Stimulated activated naive CD8-positive, alpha-beta T cell treated with anti-CD3 and anti-CD28 coated beads, Interleukin-15, Interleukin-2, amounts not matched to agents 100 ng/mL and 50 ng/mL, for 24 hours (primary cell): ENCODE measurements around the gene EVI5.
"Not testable (repeated sequence)": the region's sequence is repeated elsewhere in the genome, so short reads cannot be mapped to it uniquely, and the experiment has no call there.

ENCODE experiments used
- H3K27ac Mint-ChIP-seq: one replicate; pipeline ENCODE4 v1.8.0; 2021; ENCODE audit warnings: mild to moderate bottlenecking, mixed read lengths
- H3K27me3 Mint-ChIP-seq: one replicate; pipeline ENCODE4 v1.8.0; 2021; ENCODE audit warnings: mixed read lengths
- H3K36me3 Mint-ChIP-seq: one replicate; pipeline ENCODE4 v1.8.0; 2021; ENCODE audit warnings: low read depth, mixed read lengths
- H3K4me1 Mint-ChIP-seq: one replicate; pipeline ENCODE4 v1.8.0; 2021; ENCODE audit warnings: low read depth, mixed read lengths
- H3K4me3 Mint-ChIP-seq: one replicate; pipeline ENCODE4 v1.8.0; 2021; ENCODE audit warnings: mild to moderate bottlenecking, mixed read lengths
- H3K9me3 Mint-ChIP-seq: one replicate; pipeline ENCODE4 v1.8.0; 2021; ENCODE audit warnings: mixed read lengths

The EVI5 gene

DNA sequence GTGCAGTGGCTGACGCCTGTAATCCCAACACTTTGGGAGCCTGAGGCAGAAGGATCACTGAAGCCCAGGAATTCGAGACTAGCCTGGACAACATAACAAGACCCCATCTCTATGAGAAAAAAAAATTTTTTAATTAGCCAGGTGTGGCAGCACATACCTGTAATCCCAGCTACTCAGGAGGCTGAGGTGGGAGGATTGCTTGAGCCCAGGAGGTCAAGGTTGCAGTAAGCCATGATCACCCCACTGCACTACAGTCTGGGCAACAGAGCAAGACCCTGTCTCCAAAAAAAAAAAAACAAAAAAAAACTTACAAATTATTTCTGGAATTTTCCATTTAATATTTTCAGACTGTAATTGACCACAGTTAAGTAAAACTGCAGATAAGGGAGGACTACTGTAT is 11.2 kb downstream of the EVI5 start:
- H3K36me3 Mint-ChIP-seq, H3K9me3 Mint-ChIP-seq, H3K4me3 Mint-ChIP-seq, H3K4me1 Mint-ChIP-seq, H3K27ac Mint-ChIP-seq: not testable (repeated sequence)
- peaks cover 37% of the 10 kb centered on the region for H3K27me3 Mint-ChIP-seq

DNA sequence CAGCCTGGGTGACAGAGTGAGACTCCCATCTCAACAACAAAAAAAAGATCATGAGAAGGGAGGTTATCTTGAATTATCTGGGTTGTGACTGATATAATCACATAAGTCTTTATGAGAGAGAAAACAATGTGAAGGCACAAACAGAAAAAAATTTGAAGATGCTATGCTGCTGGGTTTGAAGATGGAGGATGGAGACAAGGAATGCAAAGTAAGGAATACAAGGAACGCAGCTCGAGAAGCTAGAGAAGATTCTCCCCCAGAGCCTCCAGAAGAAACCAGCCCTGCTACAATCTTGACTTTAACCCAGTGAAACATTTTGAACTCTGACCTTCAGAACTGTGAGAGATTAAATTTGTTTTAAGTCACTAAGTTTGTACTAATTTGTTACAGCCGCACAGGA is 15.1 kb downstream of the EVI5 start:
- peaks cover 4% of the 10 kb centered on the region for H3K36me3 Mint-ChIP-seq
- no peaks in the 10 kb centered on the region for H3K4me1 Mint-ChIP-seq
- H3K9me3 Mint-ChIP-seq: peaks cover 4% of the 10 kb centered on the region
- H3K27me3 Mint-ChIP-seq: peaks cover 21% of the 10 kb centered on the region
- no peak overlapping the region for H3K27ac Mint-ChIP-seq
- no peak overlapping the region for H3K4me3 Mint-ChIP-seq

DNA sequence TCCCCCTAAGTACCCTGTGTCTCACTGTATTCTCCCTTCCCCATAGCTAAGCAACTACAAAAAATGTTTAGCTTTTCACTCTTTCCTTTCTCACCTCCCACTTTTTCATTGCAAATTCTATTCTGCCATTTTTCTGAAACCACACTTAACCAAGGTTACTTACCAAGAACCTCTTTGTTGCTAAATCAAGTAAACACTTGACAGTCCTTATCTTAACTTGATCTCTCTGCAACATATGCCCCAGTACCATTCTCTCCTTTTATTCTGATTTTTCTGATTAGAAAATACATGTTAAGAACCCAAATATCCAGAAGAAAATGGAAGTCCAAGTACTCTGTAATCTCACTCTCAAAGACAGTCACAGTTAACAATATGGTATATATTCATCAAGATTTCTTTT is 16.0 kb downstream of the EVI5 start:
- Mint-ChIP-seq H3K9me3 (peaks cover 4% of the 10 kb centered on the region), H3K27ac (no peak overlapping the region), H3K4me3 (no peak overlapping the region), H3K36me3 (peaks cover 4% of the 10 kb centered on the region), H3K4me1 (no peaks in the 10 kb centered on the region), H3K27me3 (peaks cover 17% of the 10 kb centered on the region)

DNA sequence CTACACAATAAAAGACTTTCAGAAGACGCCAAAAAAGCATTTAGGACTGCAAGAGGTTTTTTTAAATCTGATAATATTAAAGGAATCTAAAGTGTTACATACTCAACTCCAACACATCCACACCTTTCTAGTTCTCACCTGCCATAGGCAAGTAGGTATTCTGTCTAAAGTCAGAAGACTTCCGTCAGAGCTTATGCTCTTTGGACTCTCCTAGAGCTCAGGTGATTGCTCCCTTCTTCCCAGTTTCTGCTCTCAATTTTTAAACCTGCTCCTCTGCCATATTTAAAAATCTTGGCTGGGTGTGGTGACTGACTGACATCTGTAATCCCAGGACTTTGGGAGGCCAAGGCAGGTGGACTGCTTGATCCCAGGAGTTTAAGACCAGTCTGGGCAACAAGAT is 16.6 kb downstream of the EVI5 start:
- no peaks in the 10 kb centered on the region for H3K4me1 Mint-ChIP-seq
- no peak overlapping the region for H3K4me3 Mint-ChIP-seq
- H3K27me3 Mint-ChIP-seq: peaks cover 17% of the 10 kb centered on the region
- H3K27ac Mint-ChIP-seq: no peak overlapping the region
- H3K36me3 Mint-ChIP-seq: peaks cover 4% of the 10 kb centered on the region
- peaks cover 4% of the 10 kb centered on the region for H3K9me3 Mint-ChIP-seq

DNA sequence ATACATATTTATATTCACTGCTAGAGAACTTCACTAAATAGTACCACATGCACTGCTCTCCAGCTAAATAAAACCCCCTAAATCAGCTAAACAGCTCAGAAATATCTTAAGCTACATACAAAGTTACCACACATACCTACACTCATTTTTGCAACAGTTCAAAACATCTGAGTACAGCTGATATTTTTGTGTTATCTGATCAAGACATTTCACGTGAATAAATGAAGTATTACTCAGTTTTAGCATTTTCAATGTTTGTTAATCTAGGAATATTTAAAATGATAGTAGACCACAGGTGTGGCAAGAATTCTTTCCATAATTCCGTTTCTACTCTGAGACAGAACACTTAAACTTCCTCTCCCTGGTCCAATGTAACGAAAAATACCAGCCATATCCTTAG is 20.8 kb downstream of the EVI5 start:
- no peak overlapping the region for H3K4me3 Mint-ChIP-seq
- no peak overlapping the region for H3K27ac Mint-ChIP-seq
- H3K4me1 Mint-ChIP-seq: no peaks in the 10 kb centered on the region
- peaks cover 4% of the 10 kb centered on the region for H3K9me3 Mint-ChIP-seq
- H3K36me3 Mint-ChIP-seq: peaks cover 4% of the 10 kb centered on the region
- H3K27me3 Mint-ChIP-seq: peaks cover 12% of the 10 kb centered on the region

DNA sequence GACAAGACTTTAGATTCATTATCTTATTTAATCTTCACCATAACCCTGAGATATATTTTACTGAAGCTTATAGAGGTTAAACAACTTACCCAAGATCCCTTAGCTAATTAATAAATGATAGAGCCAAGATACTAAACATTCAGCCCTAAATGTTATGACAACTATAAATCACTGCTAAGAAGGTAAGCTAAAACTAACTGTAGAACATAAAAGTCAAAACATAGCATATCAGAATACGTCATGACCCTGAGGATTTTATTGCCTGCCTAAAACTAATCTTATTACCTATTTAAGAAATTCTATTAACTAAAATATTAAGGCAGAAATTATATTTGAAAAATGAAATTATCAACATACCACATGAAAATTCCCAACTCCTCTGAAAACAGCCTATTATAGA is 22.6 kb downstream of the EVI5 start:
- Mint-ChIP-seq H3K4me3 (no peak overlapping the region), H3K27ac (no peak overlapping the region), H3K9me3 (no peaks in the 10 kb centered on the region), H3K4me1 (no peaks in the 10 kb centered on the region), H3K27me3 (peaks cover 12% of the 10 kb centered on the region), H3K36me3 (no peaks in the 10 kb centered on the region)

DNA sequence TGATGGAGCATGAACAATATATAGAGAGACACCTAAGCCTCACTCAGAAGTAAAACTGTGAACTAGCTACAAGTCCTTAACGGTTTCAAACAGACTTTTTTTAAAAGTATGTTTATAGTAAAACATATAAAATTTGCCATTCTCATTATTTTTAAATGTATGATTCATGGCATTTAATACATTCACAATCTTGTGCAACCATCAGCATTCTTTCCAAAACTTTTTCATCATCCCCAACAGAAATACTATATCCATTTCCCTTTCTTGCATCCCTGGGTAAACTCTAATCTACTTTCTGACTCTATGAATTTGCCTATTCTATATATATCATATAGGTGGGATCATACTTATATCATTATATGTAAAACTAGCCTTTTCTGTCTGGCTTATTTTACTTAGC is 25.5 kb downstream of the EVI5 start:
- no peaks in the 10 kb centered on the region for H3K9me3 Mint-ChIP-seq
- H3K36me3 Mint-ChIP-seq: no peaks in the 10 kb centered on the region
- H3K4me1 Mint-ChIP-seq: no peaks in the 10 kb centered on the region
- no peak overlapping the region for H3K4me3 Mint-ChIP-seq
- peaks cover 12% of the 10 kb centered on the region for H3K27me3 Mint-ChIP-seq
- H3K27ac Mint-ChIP-seq: no peak overlapping the region

DNA sequence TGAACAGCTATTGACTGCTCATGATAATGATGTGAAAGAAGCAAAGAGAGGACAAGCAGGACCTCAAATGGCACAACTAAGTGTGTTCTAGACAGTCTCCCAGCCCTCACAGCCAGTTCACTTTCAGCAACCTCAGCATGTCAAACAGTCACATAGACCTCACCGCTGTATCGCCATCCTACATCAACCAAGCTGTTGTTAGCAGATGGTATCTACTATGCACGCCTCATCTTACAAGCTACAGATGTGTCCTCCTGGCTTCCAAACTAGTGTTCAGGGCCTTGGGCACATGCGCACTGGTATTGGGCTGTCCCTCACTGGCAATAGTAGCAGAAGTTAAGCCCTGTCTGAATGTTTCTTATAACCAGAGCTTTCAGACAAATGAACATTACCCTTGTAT is 28.4 kb downstream of the EVI5 start:
- H3K4me1 Mint-ChIP-seq: no peaks in the 10 kb centered on the region
- H3K36me3 Mint-ChIP-seq: no peaks in the 10 kb centered on the region
- no peak overlapping the region for H3K27ac Mint-ChIP-seq
- H3K9me3 Mint-ChIP-seq: no peaks in the 10 kb centered on the region
- peaks cover 10% of the 10 kb centered on the region for H3K27me3 Mint-ChIP-seq
- H3K4me3 Mint-ChIP-seq: no peak overlapping the region

DNA sequence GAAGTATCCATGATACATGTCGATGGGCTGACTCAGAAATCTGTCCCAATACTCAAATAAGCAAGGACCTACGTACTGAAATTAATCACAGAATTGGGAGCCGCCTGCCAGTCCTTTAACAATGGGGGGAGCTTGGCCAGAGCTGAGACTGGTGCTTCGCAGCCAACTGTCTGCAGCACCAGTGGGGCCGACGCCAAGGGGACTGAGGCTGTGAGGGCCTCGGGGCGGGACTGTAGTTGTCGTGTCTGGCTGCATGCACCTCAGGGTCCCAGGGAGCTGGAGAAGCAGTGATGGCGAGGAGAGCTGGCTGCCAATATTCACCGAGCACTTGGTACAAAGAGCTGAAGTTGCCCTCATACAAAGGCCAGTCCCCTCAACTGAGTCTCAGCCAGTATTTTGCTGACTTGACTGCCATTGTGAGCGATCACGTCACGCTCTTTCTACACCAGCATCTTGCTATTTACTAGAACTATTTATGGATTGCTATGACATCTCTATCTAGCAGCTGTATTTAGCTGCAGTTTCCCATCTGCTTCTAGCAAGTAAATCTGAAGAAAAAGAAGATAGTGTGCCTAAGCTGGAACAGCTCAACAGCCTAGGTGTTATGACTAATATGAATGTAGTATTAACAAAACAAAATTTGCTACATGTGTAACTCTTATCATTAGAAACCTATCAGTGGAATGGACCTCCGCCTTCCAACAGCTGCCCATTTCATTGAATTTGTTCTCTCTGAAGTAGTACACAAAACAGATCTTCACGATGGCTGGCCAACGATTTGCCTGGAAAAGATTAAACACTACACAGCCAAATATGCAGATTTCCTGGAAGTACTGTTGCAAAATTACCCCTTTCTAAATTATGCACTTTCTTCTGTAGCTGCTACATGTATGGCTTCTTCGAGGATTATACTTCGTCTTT is 29.1 kb downstream of the EVI5 start:
- H3K27me3 Mint-ChIP-seq: peaks cover 13% of the 10 kb centered on the region
- no peak overlapping the region for H3K4me3 Mint-ChIP-seq
- H3K36me3 Mint-ChIP-seq: no peaks in the 10 kb centered on the region
- no peaks in the 10 kb centered on the region for H3K4me1 Mint-ChIP-seq
- H3K27ac Mint-ChIP-seq: no peak overlapping the region
- no peaks in the 10 kb centered on the region for H3K9me3 Mint-ChIP-seq

DNA sequence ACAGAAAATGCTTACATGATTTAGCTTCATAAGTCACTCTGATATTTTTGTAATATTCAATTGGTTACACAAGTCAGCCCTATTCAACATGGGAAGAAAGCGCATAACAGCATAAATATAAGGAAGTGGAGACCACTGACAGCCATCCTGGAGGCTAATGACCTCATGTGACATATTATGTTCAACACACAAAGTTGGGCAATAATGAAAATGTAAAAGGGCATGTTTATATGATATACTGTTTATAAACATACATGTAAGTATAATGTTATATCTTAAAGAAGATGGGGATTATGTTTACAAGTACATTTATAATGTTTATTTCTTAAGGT is 30.2 kb downstream of the EVI5 start:
- no peaks in the 10 kb centered on the region for H3K36me3 Mint-ChIP-seq

DNA sequence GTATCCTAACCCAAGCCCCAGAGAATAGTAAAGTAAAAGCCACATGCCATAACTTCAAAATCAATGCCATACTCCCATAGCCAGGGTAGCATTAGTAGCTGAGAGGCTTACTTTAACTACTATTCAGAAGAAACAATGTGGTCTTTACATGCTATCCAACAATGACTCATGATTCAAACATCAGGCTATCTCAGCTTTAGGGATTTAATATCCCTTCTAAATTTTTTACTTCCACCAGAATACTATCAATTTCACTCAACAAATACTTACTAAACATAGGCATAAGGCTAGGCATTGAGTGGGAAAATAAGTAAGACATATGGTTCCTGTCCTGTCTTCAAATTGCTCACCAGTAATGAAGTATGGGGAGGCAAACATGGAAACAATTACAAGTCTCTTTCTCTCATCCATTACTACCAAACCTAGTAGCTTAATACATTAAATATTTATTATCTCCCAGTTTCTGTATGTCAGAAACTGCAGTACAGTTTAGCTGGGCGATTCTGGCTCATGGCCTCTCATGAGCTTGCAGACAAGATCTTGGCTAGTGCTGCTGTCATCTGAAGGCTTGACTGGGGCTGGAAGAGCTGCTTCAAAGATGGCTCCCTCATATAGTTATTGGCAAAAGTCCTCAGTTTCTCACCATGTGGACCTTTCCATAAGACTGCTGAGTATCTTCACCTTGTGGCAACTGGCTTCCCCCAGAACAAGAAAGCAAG is 30.7 kb downstream of the EVI5 start:
- Mint-ChIP-seq H3K27me3 (peaks cover 13% of the 10 kb centered on the region), H3K9me3 (no peaks in the 10 kb centered on the region), H3K27ac (no peak overlapping the region), H3K4me3 (no peak overlapping the region), H3K4me1 (no peaks in the 10 kb centered on the region), H3K36me3 (no peaks in the 10 kb centered on the region)

More for the DNA sequence above, 30.2 kb downstream of the EVI5 start:
- H3K27me3 Mint-ChIP-seq: peaks cover 13% of the 10 kb centered on the region
- no peaks in the 10 kb centered on the region for H3K9me3 Mint-ChIP-seq
- no peak overlapping the region for H3K27ac Mint-ChIP-seq
- no peaks in the 10 kb centered on the region for H3K4me1 Mint-ChIP-seq
- no peak overlapping the region for H3K4me3 Mint-ChIP-seq

DNA sequence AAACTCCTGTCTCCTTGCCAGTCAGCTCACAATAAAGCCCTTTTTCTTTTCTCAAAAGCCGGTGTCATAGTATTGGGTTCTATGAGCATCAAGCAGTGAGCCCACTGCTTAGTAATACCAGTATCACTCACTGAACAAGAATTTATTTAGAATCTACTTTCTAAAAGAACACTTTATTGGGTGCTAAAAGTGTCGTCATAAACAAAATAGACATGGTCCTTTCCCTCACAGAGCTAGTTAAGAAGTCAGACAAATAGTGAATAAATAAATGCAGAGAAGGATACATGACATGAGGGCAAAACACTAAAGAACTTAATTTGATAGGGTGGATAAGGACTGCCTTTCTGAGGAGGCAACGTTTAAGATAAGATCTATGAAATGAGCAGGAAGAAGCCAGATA is 32.2 kb downstream of the EVI5 start:
- Mint-ChIP-seq H3K9me3 (no peaks in the 10 kb centered on the region), H3K4me3 (no peak overlapping the region), H3K4me1 (no peaks in the 10 kb centered on the region), H3K27ac (no peak overlapping the region), H3K36me3 (no peaks in the 10 kb centered on the region), H3K27me3 (peaks cover 9% of the 10 kb centered on the region)

DNA sequence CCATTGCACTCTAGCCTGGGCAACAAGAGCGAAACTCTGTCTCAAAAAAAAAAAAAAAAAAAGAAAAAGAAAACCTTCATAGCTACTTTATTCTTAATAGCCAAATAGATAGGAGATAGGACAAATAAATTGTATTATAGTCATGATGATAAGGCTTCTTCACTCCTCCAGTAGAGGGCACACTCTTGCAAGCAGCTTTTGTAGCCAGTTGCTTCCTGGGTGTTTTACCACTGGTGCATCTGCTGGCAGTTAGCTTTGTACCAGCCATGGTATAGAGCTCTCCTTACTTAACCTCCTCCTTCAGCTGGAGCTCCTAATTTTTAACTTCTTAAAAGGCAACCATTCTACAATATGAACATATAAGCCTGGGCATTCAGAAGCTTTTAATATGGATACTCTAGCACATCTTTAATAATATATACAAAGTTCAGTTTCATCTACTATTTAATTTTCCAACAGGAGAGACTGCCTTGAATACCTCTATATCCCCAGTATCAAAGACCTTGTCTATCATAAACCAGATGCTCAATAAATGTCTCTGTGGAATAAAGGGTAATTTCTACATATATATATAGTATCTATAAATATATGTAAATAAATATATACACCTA is 35.8 kb downstream of the EVI5 start:
- Mint-ChIP-seq H3K36me3 (no peaks in the 10 kb centered on the region), H3K4me3 (no peak overlapping the region), H3K4me1 (no peaks in the 10 kb centered on the region), H3K27ac (no peak overlapping the region), H3K27me3 (peaks cover 9% of the 10 kb centered on the region), H3K9me3 (no peaks in the 10 kb centered on the region)

DNA sequence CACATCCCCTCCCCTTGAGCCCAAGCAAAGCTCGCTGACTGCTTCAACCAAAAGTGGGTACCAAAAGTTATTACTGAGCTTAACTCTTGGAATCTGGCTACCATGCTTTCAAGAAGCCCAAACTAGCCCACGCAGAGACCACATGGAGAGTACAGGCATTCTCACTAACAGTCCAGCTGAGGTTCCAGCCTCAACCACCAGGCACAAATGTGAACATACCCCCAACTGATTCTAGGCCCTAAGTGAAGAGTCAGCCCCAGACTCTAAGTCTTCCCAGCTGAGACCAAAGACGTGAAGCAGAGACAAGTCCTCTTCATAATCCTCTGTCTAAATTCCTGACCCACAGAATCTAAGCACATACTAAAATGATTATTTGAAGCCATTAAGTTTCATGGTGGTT is 36.8 kb downstream of the EVI5 start:
- peaks cover 3% of the 10 kb centered on the region for H3K4me1 Mint-ChIP-seq
- peaks cover 9% of the 10 kb centered on the region for H3K27me3 Mint-ChIP-seq
- H3K9me3 Mint-ChIP-seq: no peaks in the 10 kb centered on the region
- no peak overlapping the region for H3K27ac Mint-ChIP-seq
- no peaks in the 10 kb centered on the region for H3K36me3 Mint-ChIP-seq
- H3K4me3 Mint-ChIP-seq: no peak overlapping the region

DNA sequence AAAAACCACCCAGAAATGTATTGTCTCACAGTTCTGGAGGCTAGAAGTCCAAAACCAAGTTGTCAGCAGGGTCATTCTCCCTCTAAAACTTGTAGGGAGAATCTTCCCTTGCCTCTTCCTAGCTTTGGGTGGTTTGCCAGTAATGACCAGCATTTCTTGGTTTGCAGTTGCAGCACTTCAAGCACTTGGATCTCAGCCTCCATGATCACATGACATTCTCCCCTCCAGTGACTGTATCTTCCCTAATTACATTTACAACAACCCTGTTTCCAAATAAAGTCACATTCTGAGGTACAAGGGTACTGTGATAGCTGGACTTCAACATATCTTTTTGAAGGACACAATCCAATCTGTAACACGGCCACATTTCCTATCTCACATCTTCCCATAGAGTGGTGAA is 37.2 kb downstream of the EVI5 start:
- peaks cover 4% of the 10 kb centered on the region for H3K4me1 Mint-ChIP-seq
- H3K27ac Mint-ChIP-seq: no peak overlapping the region
- peaks cover 6% of the 10 kb centered on the region for H3K27me3 Mint-ChIP-seq
- H3K9me3 Mint-ChIP-seq: no peaks in the 10 kb centered on the region
- H3K4me3 Mint-ChIP-seq: no peak overlapping the region
- H3K36me3 Mint-ChIP-seq: no peaks in the 10 kb centered on the region
